Esophagus muscularis mucosa (tissue), 4 donors: ENCODE results near the gene PNLIPRP3. TPM values are rescaled to one million over a fixed set of nuclear protein-coding genes. Genes with fewer than 3 reads are reported as not detected.

Experiments
- DNase-seq: peaks from one replicate; pipeline ENCODE4 v3.0.0-alpha.2; 2017; ENCODE audit errors: extremely low spot score
- H3K27ac ChIP-seq, 4 donors: fragments of 200-600 bp; sonication (generic); replicated peaks in 1 of 4; 1 replicate in 3 of 4; 2 replicates in 1 of 4; pipeline ENCODE4 v1.5.1; 2016 to 2019; ENCODE audit warnings: mild to moderate bottlenecking in 1 of 4
- H3K27me3 ChIP-seq, 4 donors: fragments of 200-600 bp; sonication (generic); one replicate each; pipeline versions ENCODE4 v1.5.1 to v1.6.0; 2016 to 2019
- H3K36me3 ChIP-seq, 4 donors: fragments of 200-600 bp; sonication (generic); one replicate each; pipeline ENCODE4 v1.5.1; 2016 to 2019
- H3K4me1 ChIP-seq, 4 donors: fragments of 200-600 bp; sonication (generic); one replicate each; pipeline ENCODE4 v1.5.1; 2016 to 2019
- H3K4me3 ChIP-seq, 4 donors: fragments of 200-600 bp; sonication (generic); 1 replicate in 2 of 4; 2 replicates in 2 of 4; pipeline ENCODE4 v1.5.1; 2016 to 2019; ENCODE audit warnings: mild to moderate bottlenecking in 4 of 4, moderate library complexity in 1 of 4
- H3K9me3 ChIP-seq, 4 donors: fragments of 200-600 bp; sonication (generic); 1 replicate in 3 of 4; 2 replicates in 1 of 4; pipeline ENCODE4 v1.5.1; 2016 to 2019
- CTCF ChIP-seq, 3 experiments: fragments of 200-600 bp in 2 of 3; fragments of 450-650 bp in 1 of 3; sonication (generic) in 2 of 3; IDR thresholded peaks; one replicate each; pipeline ENCODE4 v1.5.1; 2017 to 2019; ENCODE audit warnings: antibody characterized with exemption in 3 of 3, mild to moderate bottlenecking in 2 of 3, moderate library complexity in 1 of 3
- EP300 ChIP-seq: sonication (generic); formaldehyde crosslinking; IDR thresholded peaks from one replicate; pipeline ENCODE4 v1.6.1; 2017; ENCODE audit warnings: antibody characterized with exemption
- POLR2A ChIP-seq: fragments of 450-650 bp; IDR thresholded peaks from one replicate; pipeline ENCODE4 v1.6.1; 2017; ENCODE audit warnings: antibody characterized with exemption, moderate library complexity, mild to moderate bottlenecking, low read depth
- POLR2AphosphoS5 ChIP-seq, 2 donors: sonication (generic); formaldehyde crosslinking; IDR thresholded peaks; one replicate each; pipeline ENCODE4 v1.6.1; 2017; ENCODE audit warnings: antibody characterized with exemption in 2 of 2
- WGBS: methylation state at CpG from one replicate; pipeline ENCODE4 v1.1.5; 2018; 5-methylcytosine and 5-hydroxymethylcytosine counted together
- intact Hi-C: fragments of 100-400 bp; cut with DNase I; formaldehyde crosslinking; loops from one replicate; pipeline ENCODE4 v1.15.1; 2023
- total RNA-seq, 4 donors: library from RNA; depleted of rRNA; stranded (reverse); fragments of >200 nt; gene quantifications; one replicate each; pipeline versions ENCODE4 v1.1.0 to v1.2.1, GENCODE V29; 2016

PNLIPRP3 gene
- total RNA-seq, 4 donors from 2014 or later = 0.17 TPM; not detected in 3

GRCh38 chr10:116430288-116430687 is 2.6 kb downstream of the PNLIPRP3 start:
- no peak for TF ChIP-seq CTCF (IDR thresholded peaks at IDR 0.05)
- no peak for TF ChIP-seq POLR2A
- TF ChIP-seq POLR2AphosphoS5 (IDR thresholded peaks at IDR 0.05) = no peak
- no peak for TF ChIP-seq EP300
- H3K9me3 ChIP-seq = no peaks in the 10 kb centered on the region
- 76% methylated on average over 1 of the region's 1 CpG for WGBS
- H3K27ac ChIP-seq = no peak overlapping the region
- H3K4me1 ChIP-seq = no peaks in the 10 kb centered on the region
- no peaks in the 10 kb centered on the region for H3K36me3 ChIP-seq
- no peak for DNase-seq
- intact Hi-C loops = no loop called here
- no peak overlapping the region for H3K4me3 ChIP-seq
- no peaks in the 10 kb centered on the region for H3K27me3 ChIP-seq

- 69% methylated on average over 2 of the region's 2 CpGs for WGBS
- H3K36me3 ChIP-seq = no peaks in the 10 kb centered on the region
- H3K27me3 ChIP-seq = no peaks in the 10 kb centered on the region
- no peaks in the 10 kb centered on the region for H3K9me3 ChIP-seq
- H3K27ac ChIP-seq = no peak overlapping the region
- no peak for TF ChIP-seq POLR2AphosphoS5 (IDR thresholded peaks at IDR 0.05)
- no peak for TF ChIP-seq POLR2A
- no peak for TF ChIP-seq EP300
- no peak for TF ChIP-seq CTCF (IDR thresholded peaks at IDR 0.05)
- no peak for DNase-seq
- H3K4me1 ChIP-seq = no peaks in the 10 kb centered on the region
- no peak overlapping the region for H3K4me3 ChIP-seq
- intact Hi-C loops = no loop called here
Observed at GRCh38 chr10:116431598-116431997, 4.0 kb downstream of the PNLIPRP3 start.

- Histone ChIP-seq H3K27ac (no peak overlapping the region), H3K36me3 (no peaks in the 10 kb centered on the region), H3K27me3 (no peaks in the 10 kb centered on the region), H3K4me3 (no peak overlapping the region), H3K9me3 (no peaks in the 10 kb centered on the region), H3K4me1 (no peaks in the 10 kb centered on the region)
- no peak for TF ChIP-seq POLR2A
- TF ChIP-seq POLR2AphosphoS5 (IDR thresholded peaks at IDR 0.05) = no peak
- no peak for TF ChIP-seq EP300
- TF ChIP-seq CTCF (IDR thresholded peaks at IDR 0.05) = no peak
- 76% methylated on average over 1 of the region's 1 CpG for WGBS
- no peak for DNase-seq
- intact Hi-C loops = no loop called here
Observed at GRCh38 chr10:116437076-116437692, 9.5 kb downstream of the PNLIPRP3 start.

- Histone ChIP-seq H3K4me3 (no peak overlapping the region), H3K4me1 (no peaks in the 10 kb centered on the region), H3K9me3 (no peaks in the 10 kb centered on the region), H3K36me3 (no peaks in the 10 kb centered on the region), H3K27me3 (no peaks in the 10 kb centered on the region), H3K27ac (no peak overlapping the region)
- intact Hi-C loops = no loop called here
- 85% methylated on average over 5 of the region's 5 CpGs for WGBS
- no peak for TF ChIP-seq EP300
- no peak for TF ChIP-seq POLR2AphosphoS5 (IDR thresholded peaks at IDR 0.05)
- no peak for TF ChIP-seq POLR2A
- TF ChIP-seq CTCF (IDR thresholded peaks at IDR 0.05) = no peak
- DNase-seq = no peak
Observed at GRCh38 chr10:116440330-116441030, 12.8 kb downstream of the PNLIPRP3 start.
